ENCODE results near the gene PAOX. TPM values are rescaled to one million over a fixed set of nuclear protein-coding genes. Genes with fewer than 3 reads are reported as not detected.
"Not testable (repeated sequence)": the region's sequence is repeated elsewhere in the genome, so short reads cannot be mapped to it uniquely, and the experiment has no call there.

Gene PAOX
- total RNA-seq, 1 donor from 2014 or later, result 4.2 TPM

GRCh38 chr10:133362846-133363245 is 16.2 kb upstream of the PAOX start:
- DNase-seq (ENCODE audit: low read depth), result no peak

GRCh38 chr10:133364645-133365431 is 14.2 kb upstream of the PAOX start:
- DNase-seq (ENCODE audit: low read depth), result no peak

GRCh38 chr10:133365461-133366129 is 13.5 kb upstream of the PAOX start:
- no peak for DNase-seq (ENCODE audit: low read depth)

GRCh38 chr10:133366130-133366478 is 13.0 kb upstream of the PAOX start:
- no peak for DNase-seq (ENCODE audit: low read depth)

DNA sequence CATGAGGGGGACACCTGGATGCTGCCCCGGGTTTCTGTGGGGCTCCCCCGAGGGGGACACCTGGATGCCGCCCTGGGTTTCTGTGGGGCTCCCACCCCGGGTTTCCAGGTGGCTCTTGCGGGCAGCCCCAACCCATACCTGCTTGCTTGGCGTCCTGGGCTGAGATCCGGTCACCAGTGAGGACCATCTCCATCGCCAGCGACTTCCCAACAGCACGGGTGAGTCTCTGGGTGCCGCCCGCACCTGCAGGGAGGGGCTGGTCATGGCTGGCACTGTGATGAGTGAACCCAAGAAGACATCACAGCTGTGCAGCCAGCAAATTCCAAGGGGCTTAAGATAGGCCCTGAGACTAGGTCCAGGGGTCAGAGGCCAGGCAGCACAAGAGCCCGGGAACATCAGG is 12.3 kb upstream of the PAOX start:
- DNase-seq (ENCODE audit: low read depth), result no peak

DNA sequence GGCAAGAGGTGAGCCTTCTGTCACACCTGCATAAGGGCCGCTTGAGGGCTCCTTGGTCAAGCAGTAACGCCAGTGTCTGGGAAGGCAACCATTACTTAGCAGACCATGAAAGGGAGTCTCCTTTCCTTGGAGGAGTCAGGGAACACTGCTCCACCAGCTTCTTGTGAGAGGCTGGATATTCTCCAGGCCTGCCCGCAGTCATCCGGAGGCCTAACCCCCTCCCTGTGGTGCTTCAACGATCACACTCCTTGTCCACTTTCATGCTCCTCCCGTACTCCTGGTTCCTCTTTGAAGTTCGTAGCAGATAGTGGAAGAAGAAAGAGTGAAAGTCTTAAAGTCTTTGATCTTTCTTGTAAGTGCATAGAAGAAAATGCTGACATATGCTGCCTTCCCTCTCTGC is 11.6 kb upstream of the PAOX start:
- not testable (repeated sequence) for DNase-seq (ENCODE audit: low read depth)

DNA sequence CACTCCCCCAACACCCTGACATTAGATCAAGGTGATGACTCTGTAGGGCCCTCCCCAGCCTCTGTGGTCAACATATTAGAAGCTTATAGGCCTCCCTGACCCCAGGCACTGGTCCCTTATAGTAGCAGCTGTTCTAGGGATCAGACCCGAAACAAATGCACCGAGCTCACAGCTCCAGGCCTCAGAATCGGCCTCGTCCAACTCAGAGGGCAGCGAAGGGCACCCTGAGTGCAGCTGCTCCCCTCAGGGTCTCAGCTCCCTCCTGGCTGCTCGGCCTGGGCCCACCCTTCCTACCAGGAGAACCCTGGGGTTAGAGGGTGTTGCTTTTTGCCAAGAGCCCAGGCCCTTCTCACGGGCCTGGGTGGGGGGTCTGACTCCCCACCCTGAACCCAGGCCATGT is 10.9 kb upstream of the PAOX start:
- DNase-seq (ENCODE audit: low read depth), result peak; percentile 63

DNA sequence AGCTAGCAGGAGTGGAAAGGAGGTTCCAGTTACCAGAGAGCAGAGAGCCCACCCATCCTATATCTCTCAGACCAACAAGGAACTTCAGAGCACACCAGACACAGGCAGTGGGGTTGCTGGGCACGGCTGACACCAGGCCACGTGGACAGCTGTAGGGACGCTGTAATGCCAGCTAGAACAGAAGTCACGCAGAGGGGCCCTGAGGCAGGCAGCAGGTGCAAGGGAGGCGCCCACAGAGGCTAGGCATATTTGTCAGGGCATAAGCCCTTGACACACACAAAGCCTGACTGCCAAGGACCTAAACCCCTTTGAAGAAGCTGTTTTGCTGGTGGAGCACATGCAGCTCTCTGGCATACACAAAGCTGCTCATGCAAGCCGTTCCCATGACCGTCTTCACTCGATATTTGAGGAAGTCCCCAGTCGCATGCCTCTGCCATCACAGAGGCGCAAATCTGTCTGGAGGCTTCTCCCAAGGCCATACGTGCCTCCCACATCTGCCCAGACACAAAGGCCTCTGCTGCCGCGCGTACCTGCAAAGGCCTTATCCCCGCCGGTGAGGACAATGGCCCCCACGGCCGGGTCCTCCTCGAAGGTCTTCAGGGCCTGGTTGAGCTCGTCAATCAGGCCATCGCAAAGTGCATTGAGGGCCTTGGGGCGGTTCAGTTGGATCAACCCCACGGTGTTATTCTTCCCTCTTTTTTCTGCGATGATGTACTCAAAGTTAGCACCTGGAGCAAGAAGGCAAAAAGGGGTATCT is 8.9 kb upstream of the PAOX start:
- peak; percentile 91 for DNase-seq (ENCODE audit: low read depth)

DNA sequence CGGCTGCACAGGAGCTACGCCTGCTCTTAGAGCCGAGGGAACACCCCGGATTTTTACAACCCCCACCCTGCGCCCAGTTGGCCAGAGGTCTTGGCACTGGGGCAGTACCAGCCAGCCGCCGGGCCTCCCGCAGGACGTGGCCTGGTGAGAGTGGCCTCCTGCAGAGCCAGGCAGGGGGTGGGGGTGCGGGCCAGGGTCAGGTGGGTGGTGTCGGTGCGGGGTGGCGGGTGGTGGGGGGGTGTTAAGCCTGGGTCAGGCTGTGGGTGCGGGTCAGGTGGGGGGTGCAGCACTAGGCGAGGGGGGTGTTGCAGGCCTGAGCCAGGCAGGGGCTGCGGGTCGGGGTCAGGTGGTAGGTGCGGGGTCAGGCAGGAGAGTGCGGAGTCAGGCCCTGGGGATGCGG is 6.6 kb upstream of the PAOX start:
- no peak for DNase-seq (ENCODE audit: low read depth)

GRCh38 chr10:133373174-133374090 is 5.6 kb upstream of the PAOX start, which contains the start of gene ECHS1:
TSS of gene ECHS1 (minus strand) at chr10:133373354. CDS start at chr10:133373333, 21 bp downstream.
- DNase-seq (ENCODE audit: low read depth), result peak; percentile 95

GRCh38 chr10:133375357-133376115 is 3.5 kb upstream of the PAOX start:
- no peak for DNase-seq (ENCODE audit: low read depth)

DNA sequence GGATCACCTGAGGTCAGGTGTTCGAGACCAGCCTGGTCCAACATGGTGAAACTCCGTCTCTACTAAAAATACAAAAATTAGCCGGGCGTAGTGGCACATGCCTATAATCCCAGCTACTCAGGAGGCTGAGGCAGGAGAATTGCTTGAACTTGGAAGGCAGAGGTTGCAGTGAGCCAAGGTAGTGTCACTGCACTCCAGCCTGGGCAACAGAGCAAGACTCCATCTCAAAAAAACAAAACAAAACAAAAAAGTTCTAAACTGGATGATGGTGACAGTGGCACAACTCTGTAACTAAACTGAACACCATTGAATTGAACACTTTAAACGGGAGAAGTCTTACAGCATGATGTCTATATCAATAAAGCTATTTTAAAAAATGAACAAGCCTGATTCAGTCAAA is 2.9 kb upstream of the PAOX start:
- DNase-seq (ENCODE audit: low read depth), result not testable (repeated sequence)

DNA sequence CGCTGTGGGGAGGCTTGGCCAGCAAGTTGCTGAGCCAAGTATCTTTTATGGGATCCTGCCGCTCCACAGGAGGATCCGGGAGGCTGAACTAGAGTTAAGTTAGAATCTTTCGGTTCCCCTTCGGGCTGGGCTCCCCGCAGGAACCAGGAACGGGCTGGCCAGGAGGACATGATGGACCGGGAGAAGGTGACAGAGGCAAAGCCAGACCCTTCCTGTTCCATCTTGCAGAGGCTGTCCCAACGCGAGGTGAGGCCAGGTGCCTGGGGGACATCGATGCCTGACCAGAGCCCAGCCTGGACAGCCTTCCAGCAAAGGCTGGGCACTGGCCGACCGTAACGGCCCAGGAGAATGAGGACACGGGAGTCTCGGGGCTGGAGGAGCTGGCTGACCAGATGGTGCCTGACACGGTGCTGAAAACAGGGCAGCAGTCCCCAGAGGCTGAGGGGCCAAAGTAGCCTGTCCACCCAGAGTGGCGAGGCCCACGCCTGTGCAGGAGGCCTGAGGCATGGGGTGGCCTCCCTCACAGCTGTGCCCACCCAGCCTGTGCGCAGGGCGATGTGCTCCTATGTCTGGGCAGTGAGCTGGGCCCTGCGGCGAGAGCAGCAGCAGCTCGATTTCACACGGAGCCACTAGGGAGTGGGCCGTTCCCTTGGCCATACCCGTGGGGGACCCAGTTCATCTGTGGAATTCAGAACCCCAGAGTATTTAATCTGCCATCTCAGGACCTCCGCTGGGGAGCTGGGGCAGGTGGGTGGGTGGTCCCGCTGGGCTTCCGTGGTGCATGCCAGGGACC is 1.8 kb upstream of the PAOX start:
- DNase-seq (ENCODE audit: low read depth), result no peak

- DNase-seq (ENCODE audit: low read depth), result peak; percentile 72
Observed at GRCh38 chr10:133377818-133378250, 1.2 kb upstream of the PAOX start.

DNA sequence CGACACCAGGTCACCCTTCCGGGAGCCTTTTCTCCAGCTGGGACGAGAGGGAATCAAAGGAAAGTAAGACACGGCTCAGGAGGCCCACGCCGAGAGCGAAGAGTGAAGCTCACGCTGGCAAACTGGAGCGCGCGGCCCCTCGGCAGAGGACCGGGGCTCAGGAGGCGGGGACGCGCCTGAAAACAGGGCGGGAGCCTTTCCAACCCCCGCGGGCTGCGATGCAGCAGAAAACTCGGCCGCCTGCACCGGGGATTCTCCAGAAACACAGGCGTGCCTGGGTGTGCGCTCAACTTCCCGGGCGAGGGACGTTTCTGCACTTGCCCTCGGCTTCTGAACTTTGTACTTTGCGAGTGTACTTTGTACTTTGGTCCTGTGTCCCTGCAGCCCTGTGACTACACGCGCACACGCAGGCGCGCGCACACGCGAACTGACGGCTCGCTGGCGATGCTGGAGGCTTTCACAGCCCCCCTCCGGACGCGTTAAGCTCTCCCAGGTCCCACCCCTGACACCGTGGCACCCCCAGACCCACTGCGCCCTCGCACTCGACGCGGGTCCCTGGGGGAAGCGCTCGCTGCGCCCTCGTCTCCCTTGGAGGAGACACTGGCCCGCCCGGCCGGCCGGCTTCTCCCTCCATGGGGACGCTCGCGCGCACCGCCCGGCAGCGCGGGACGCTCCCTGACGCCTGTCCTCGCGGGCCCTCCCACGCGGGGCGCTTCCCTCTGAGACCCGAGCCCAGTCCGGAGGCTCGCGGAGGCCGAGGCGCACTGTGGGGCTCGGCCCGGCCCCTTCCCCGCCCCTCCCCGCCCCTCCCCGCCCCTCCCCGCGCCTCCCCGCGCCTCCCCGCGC is 588 bp upstream of the PAOX start:
- DNase-seq (ENCODE audit: low read depth), result peak; percentile 63

DNA sequence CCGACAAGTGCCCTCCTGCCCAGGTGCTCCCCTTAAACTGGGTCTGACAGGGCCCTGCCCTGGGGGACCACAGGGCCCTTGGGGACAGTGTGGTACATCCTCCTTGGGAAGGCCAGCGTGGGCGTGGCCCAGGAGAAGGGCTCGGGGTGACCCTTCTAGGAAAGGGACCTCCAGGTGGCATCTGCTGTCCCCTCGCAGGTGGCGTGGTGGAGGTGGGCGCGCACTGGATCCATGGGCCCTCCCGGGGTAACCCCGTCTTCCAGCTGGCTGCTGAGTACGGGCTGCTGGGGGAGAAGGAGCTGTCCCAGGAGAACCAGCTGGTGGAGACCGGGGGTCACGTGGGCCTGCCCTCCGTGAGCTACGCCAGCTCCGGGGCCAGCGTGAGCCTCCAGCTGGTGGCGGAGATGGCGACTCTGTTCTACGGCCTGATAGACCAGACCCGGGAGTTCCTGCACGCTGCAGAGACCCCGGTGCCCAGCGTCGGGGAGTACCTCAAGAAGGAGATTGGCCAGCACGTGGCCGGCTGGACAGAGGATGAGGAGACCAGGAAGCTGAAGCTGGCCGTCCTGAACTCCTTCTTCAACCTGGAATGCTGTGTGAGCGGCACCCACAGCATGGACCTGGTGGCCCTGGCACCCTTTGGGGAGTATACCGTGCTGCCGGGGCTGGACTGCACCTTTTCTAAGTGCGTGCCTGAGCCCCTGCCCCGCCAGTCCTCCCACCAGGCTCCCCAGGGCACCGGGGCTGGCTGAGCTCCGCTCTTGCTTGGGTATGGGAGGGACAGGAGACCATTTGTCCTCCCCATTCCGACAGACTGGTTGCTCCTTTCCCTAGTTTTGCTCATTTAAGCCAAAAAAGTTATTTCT is 972 bp downstream of the PAOX start:
- DNase-seq (ENCODE audit: low read depth), result no peak

DNA sequence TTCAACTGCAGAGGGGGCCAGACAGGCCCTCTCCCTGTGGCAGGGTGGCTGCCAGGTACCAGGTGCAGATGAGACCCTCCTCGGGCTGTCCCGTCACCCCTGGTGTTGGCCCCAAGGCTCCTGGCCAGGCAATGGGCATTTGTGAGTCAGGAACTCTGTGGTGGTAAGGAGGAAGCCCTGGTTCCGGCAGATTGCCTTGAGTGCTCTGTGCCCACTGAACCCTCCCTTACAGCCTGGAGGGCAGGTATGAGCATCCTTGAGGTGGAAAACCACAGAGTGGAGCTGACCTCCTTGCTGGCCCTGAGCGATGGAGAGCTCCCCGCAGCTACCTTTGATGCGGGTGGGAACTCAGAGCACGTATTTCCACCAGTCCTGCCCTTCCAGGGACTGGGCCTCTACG is 2.0 kb downstream of the PAOX start:
- DNase-seq (ENCODE audit: low read depth), result no peak

Data from myocyte (in vitro differentiated cells).